GM12875 (cell line): ENCODE data around the gene CENPP.

Source experiments
- H3K4me3 ChIP-seq: one replicate; pipeline ENCODE4 v1.5.1; 2011; ENCODE audit warnings: low read depth, low read length, control low read depth
- CTCF ChIP-seq: IDR thresholded peaks from 2 replicates; pipeline ENCODE4 v1.5.1; 2011; ENCODE audit warnings: low read depth, mild to moderate bottlenecking, control low read depth, inconsistent platforms, low read length, moderate library complexity, borderline replicate concordance; ENCODE audit not compliant: insufficient read depth

The CENPP gene

GRCh38 chr9:92598382-92598781 is 272.6 kb downstream of the CENPP start:
- TF ChIP-seq CTCF, result no peak
- H3K4me3 ChIP-seq, result no peak overlapping the region

GRCh38 chr9:92599938-92600461 is 274.2 kb downstream of the CENPP start:
- H3K4me3 ChIP-seq, result no peak overlapping the region
- no peak for TF ChIP-seq CTCF

GRCh38 chr9:92600462-92601261 is 274.9 kb downstream of the CENPP start:
- TF ChIP-seq CTCF, result no peak
- no peak overlapping the region for H3K4me3 ChIP-seq

- no peak overlapping the region for H3K4me3 ChIP-seq
- TF ChIP-seq CTCF, result no peak
Measured at GRCh38 chr9:92601451-92601850, 275.7 kb downstream of the CENPP start.

- no peak for TF ChIP-seq CTCF
- no peak overlapping the region for H3K4me3 ChIP-seq
Measured at GRCh38 chr9:92602413-92602812, 276.7 kb downstream of the CENPP start.

- H3K4me3 ChIP-seq, result no peak overlapping the region
- TF ChIP-seq CTCF, result no peak
Measured at GRCh38 chr9:92603100-92603499, 277.3 kb downstream of the CENPP start.

- no peak overlapping the region for H3K4me3 ChIP-seq
- no peak for TF ChIP-seq CTCF
Measured at GRCh38 chr9:92603990-92604389, 278.2 kb downstream of the CENPP start.
